Tibial nerve (tissue), 4 donors: ENCODE measurements around the gene DLX1. TPM values are rescaled to one million over a fixed set of nuclear protein-coding genes. Genes with fewer than 3 reads are reported as not detected.
"Not testable (repeated sequence)": the region's sequence is repeated elsewhere in the genome, so short reads cannot be mapped to it uniquely, and the experiment has no call there.

Source experiments
- DNase-seq, 2 donors: peaks; one replicate each; pipeline ENCODE4 v3.0.0-alpha.2; 2019; ENCODE audit warnings: low spot score in 2 of 2
- H3K27ac ChIP-seq, 4 donors: fragments of 200-600 bp; sonication (generic) in 3 of 4; one replicate each; pipeline ENCODE4 v1.5.1; 2017 to 2019; ENCODE audit warnings: mild to moderate bottlenecking in 1 of 4
- H3K27me3 ChIP-seq, 2 donors: fragments of 200-600 bp; sonication (generic) in 1 of 2; one replicate each; pipeline versions ENCODE4 v1.5.1 to v1.6.0; 2017 to 2019
- H3K36me3 ChIP-seq, 3 donors: fragments of 200-600 bp; sonication (generic); one replicate each; pipeline ENCODE4 v1.5.1; 2018 to 2019
- H3K4me1 ChIP-seq, 4 donors: fragments of 200-600 bp; sonication (generic) in 3 of 4; one replicate each; pipeline ENCODE4 v1.5.1; 2017 to 2019
- H3K4me3 ChIP-seq, 4 donors: fragments of 200-600 bp; sonication (generic) in 3 of 4; one replicate each; pipeline ENCODE4 v1.5.1; 2017 to 2019; ENCODE audit warnings: mild to moderate bottlenecking in 1 of 4, moderate library complexity in 1 of 4
- H3K9me3 ChIP-seq, 4 donors: fragments of 200-600 bp; sonication (generic) in 3 of 4; one replicate each; pipeline ENCODE4 v1.5.1; 2017 to 2019
- CTCF ChIP-seq, 5 experiments: fragments of 200-600 bp in 3 of 5; fragments of 450-650 bp in 2 of 5; sonication (generic) in 3 of 5; IDR thresholded peaks; one replicate each; pipeline ENCODE4 v1.5.1; 2016 to 2019; ENCODE audit warnings: antibody characterized with exemption in 5 of 5, mild to moderate bottlenecking in 3 of 5, moderate library complexity in 2 of 5
- EP300 ChIP-seq, 2 donors: sonication (generic); formaldehyde crosslinking; IDR thresholded peaks; one replicate each; pipeline ENCODE4 v1.6.1; 2017; ENCODE audit warnings: antibody characterized with exemption in 2 of 2, mild to moderate bottlenecking in 1 of 2
- POLR2A ChIP-seq, 2 donors: fragments of 450-650 bp; IDR thresholded peaks; one replicate each; pipeline ENCODE4 v1.6.1; 2017; ENCODE audit warnings: antibody characterized with exemption in 2 of 2, mild to moderate bottlenecking in 2 of 2, moderate library complexity in 2 of 2
- WGBS, 2 donors: methylation state at CpG; one replicate each; pipeline ENCODE4 v1.1.5; 2018; 5-methylcytosine and 5-hydroxymethylcytosine counted together
- total RNA-seq, 4 donors: library from RNA; depleted of rRNA; stranded (reverse); fragments of >200 nt; gene quantifications; one replicate each; pipeline ENCODE4 v1.1.0, GENCODE V29; 2016

Gene DLX1
- total RNA-seq, 4 donors from 2014 or later: 0.44 TPM; not detected in 3

GRCh38 chr2:172056293-172056692, 29.0 kb upstream of the DLX1 start:
- Histone ChIP-seq H3K27me3 (no peaks in the 10 kb centered on the region), H3K9me3 (no peaks in the 10 kb centered on the region), H3K4me3 (no peak overlapping the region), H3K27ac (no peak overlapping the region), H3K36me3 (no peaks in the 10 kb centered on the region), H3K4me1 (peaks cover 0 to 12% (median 6%) of the 10 kb centered on the region in 4 donors)
- WGBS, 2 donors: 91 to 100% methylated on average over 2 of the region's 2 CpGs
- TF ChIP-seq EP300 (IDR thresholded peaks at IDR 0.05) (no peak), POLR2A (IDR thresholded peaks at IDR 0.05) (no peak)
- no peak for DNase-seq

- no peak for TF ChIP-seq CTCF (IDR thresholded peaks at IDR 0.05)
- no peak for TF ChIP-seq EP300 (IDR thresholded peaks at IDR 0.05)
- TF ChIP-seq POLR2A (IDR thresholded peaks at IDR 0.05): no peak
- no peaks in the 10 kb centered on the region for H3K9me3 ChIP-seq
- H3K4me3 ChIP-seq: no peak overlapping the region
- no peak overlapping the region for H3K27ac ChIP-seq
- H3K27me3 ChIP-seq: no peaks in the 10 kb centered on the region
- WGBS, 2 donors: 95 to 97% methylated on average over 5 of the region's 5 CpGs
- no peak for DNase-seq
- H3K4me1 ChIP-seq: no peaks in the 10 kb centered on the region
- H3K36me3 ChIP-seq: peaks cover 0 to 8% (median 0%) of the 10 kb centered on the region in 3 donors
Observed at GRCh38 chr2:172058660-172059059, 26.6 kb upstream of the DLX1 start.

- not testable (repeated sequence) for H3K9me3 ChIP-seq, DNase-seq, H3K4me1 ChIP-seq, H3K4me3 ChIP-seq, H3K27me3 ChIP-seq, H3K36me3 ChIP-seq, H3K27ac ChIP-seq
- WGBS, 2 donors: 91 to 95% methylated on average over 5 of the region's 5 CpGs
Observed at GRCh38 chr2:172060118-172060517, 25.2 kb upstream of the DLX1 start.

GRCh38 chr2:172062402-172063004, 22.8 kb upstream of the DLX1 start:
- DNase-seq: no peak
- no peaks in the 10 kb centered on the region for H3K27me3 ChIP-seq
- no peak overlapping the region for H3K4me3 ChIP-seq
- 82 to 100% methylated on average over 1 of the region's 1 CpG for WGBS, 2 donors
- H3K36me3 ChIP-seq: peaks cover 0 to 28% (median 0%) of the 10 kb centered on the region in 3 donors
- no peaks in the 10 kb centered on the region for H3K9me3 ChIP-seq
- H3K4me1 ChIP-seq: no peaks in the 10 kb centered on the region
- TF ChIP-seq POLR2A (IDR thresholded peaks at IDR 0.05) (no peak), EP300 (IDR thresholded peaks at IDR 0.05) (no peak), CTCF (IDR thresholded peaks at IDR 0.05) (no peak)
- H3K27ac ChIP-seq: no peak overlapping the region

- Histone ChIP-seq H3K36me3 (peaks cover 0 to 34% (median 0%) of the 10 kb centered on the region in 3 donors), H3K4me1 (no peaks in the 10 kb centered on the region), H3K27ac (no peak overlapping the region), H3K9me3 (no peaks in the 10 kb centered on the region), H3K4me3 (no peak overlapping the region), H3K27me3 (no peaks in the 10 kb centered on the region)
- no peak for DNase-seq
- 74 to 75% methylated on average over 9 of the region's 9 CpGs for WGBS, 2 donors
- TF ChIP-seq POLR2A (IDR thresholded peaks at IDR 0.05) (no peak), CTCF (IDR thresholded peaks at IDR 0.05) (no peak), EP300 (IDR thresholded peaks at IDR 0.05) (no peak)
Observed at GRCh38 chr2:172063446-172063845, 21.9 kb upstream of the DLX1 start.

GRCh38 chr2:172065111-172065510, 20.2 kb upstream of the DLX1 start:
- WGBS, 2 donors: 83 to 92% methylated on average over 4 of the region's 4 CpGs
- TF ChIP-seq CTCF (IDR thresholded peaks at IDR 0.05) (no peak), EP300 (IDR thresholded peaks at IDR 0.05) (no peak), POLR2A (IDR thresholded peaks at IDR 0.05) (no peak)
- Histone ChIP-seq H3K4me1 (no peaks in the 10 kb centered on the region), H3K9me3 (no peaks in the 10 kb centered on the region), H3K36me3 (peaks cover 0 to 38% (median 0%) of the 10 kb centered on the region in 3 donors), H3K4me3 (no peak overlapping the region), H3K27ac (no peak overlapping the region), H3K27me3 (no peaks in the 10 kb centered on the region)
- no peak for DNase-seq
